Measurements from ENCODE around the gene CUX1.

DNA sequence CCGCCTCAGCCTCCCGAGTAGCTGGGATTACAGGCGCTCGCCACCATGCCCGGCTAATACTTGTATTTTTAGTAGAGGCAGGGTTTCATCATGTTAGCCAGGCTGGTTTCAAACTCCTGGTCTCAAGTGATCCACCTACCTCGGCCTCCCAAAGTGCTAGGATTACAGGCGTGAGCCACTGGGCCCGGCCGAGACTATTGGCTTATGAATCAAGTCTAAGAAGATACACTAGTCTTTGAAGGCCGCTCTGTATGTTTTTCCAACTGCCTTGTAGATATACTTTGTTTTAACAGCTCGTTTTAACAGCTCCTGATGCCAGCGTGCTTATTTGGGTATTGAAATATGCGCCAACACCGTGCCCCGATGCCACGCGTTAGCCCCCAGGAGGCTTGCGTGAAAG is 332.8 kb downstream of the CUX1 start:
- TF ChIP-seq RAD51 (IDR thresholded peaks at IDR 0.05; ENCODE audit: borderline replicate concordance) (no peak), FOXP1 (IDR thresholded peaks at IDR 0.05) (no peak), FOXP1 (CRISPR knock-in tag; IDR thresholded peaks at IDR 0.05) (no peak)
- TF ChIP-seq, protein P1, sequence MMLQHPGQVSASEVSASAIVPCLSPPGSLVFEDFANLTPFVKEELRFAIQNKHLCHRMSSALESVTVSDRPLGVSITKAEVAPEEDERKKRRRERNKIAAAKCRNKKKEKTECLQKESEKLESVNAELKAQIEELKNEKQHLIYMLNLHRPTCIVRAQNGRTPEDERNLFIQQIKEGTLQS (CRISPR knock-in tag; IDR thresholded peaks at IDR 0.05): no peak
- TF ChIP-seq, protein P2, sequence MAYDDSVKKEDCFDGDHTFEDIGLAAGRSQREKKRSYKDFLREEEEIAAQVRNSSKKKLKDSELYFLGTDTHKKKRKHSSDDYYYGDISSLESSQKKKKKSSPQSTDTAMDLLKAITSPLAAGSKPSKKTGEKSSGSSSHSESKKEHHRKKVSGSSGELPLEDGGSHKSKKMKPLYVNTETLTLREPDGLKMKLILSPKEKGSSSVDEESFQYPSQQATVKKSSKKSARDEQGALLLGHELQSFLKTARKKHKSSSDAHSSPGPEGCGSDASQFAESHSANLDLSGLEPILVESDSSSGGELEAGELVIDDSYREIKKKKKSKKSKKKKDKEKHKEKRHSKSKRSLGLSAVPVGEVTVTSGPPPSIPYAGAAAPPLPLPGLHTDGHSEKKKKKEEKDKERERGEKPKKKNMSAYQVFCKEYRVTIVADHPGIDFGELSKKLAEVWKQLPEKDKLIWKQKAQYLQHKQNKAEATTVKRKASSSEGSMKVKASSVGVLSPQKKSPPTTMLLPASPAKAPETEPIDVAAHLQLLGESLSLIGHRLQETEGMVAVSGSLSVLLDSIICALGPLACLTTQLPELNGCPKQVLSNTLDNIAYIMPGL (CRISPR knock-in tag; IDR thresholded peaks at IDR 0.05; ENCODE audit: borderline replicate concordance in 1 of 2, low read depth in 1 of 2): no peak
